Loucy (cell line): Measurements from ENCODE around the gene MGA.

Source experiments
- H2AFZ ChIP-seq: fragments of 200-600 bp; sonication (generic); 2 replicates; pipeline ENCODE4 v1.6.0; 2016; ENCODE audit warnings: antibody characterized with exemption, mild to moderate bottlenecking, low read length, moderate library complexity
- H3F3A ChIP-seq: fragments of 200-600 bp; 2 replicates; pipeline ENCODE4 v1.6.0; 2016; ENCODE audit warnings: antibody characterized with exemption, low read depth, mild to moderate bottlenecking
- H3K27me3 ChIP-seq: fragments of 200-600 bp; sonication (generic); 2 replicates; pipeline ENCODE4 v1.6.1; 2014; ENCODE audit warnings: low read length, mild to moderate bottlenecking; ENCODE audit not compliant: insufficient read depth, poor library complexity, severe bottlenecking
- H3K36me3 ChIP-seq: fragments of 200-600 bp; sonication (generic); 2 replicates; pipeline ENCODE4 v1.6.1; 2016; ENCODE audit warnings: low read length; ENCODE audit not compliant: insufficient read depth
- H3K4me1 ChIP-seq: fragments of 200-600 bp; sonication (generic); 2 replicates; pipeline ENCODE4 v1.5.1; 2014; ENCODE audit warnings: low read length, mild to moderate bottlenecking; ENCODE audit not compliant: insufficient read depth, poor library complexity, severe bottlenecking
- H3K4me2 ChIP-seq: fragments of 200-600 bp; sonication (generic); 2 replicates; pipeline ENCODE4 v1.6.0; 2014; ENCODE audit warnings: antibody characterized with exemption, low read length, low read depth, mild to moderate bottlenecking; ENCODE audit not compliant: poor library complexity, severe bottlenecking
- H3K4me3 ChIP-seq: fragments of 200-600 bp; sonication (generic); 2 replicates; pipeline ENCODE4 v1.5.1; 2014; ENCODE audit warnings: low read length, mild to moderate bottlenecking, mixed read lengths; ENCODE audit not compliant: poor library complexity, severe bottlenecking
- H3K79me2 ChIP-seq: fragments of 200-600 bp; sonication (generic); 2 replicates; pipeline ENCODE4 v1.6.1; 2014; ENCODE audit warnings: low read length; ENCODE audit not compliant: insufficient read depth
- H3K9ac ChIP-seq: fragments of 200-600 bp; sonication (generic); 2 replicates; pipeline ENCODE4 v1.6.0; 2014; ENCODE audit warnings: mild to moderate bottlenecking, low read depth, low read length, moderate library complexity; ENCODE audit not compliant: poor library complexity, severe bottlenecking
- H3K9me2 ChIP-seq: fragments of 200-600 bp; sonication (generic); replicated peaks from 2 replicates; pipeline ENCODE4 v1.6.1; 2016; ENCODE audit warnings: low read depth, low read length, mixed read lengths
- H3K9me3 ChIP-seq: fragments of 200-600 bp; sonication (generic); 2 replicates; pipeline ENCODE4 v1.6.1; 2014; ENCODE audit warnings: mild to moderate bottlenecking, antibody characterized with exemption, low read length, low read depth; ENCODE audit not compliant: insufficient read depth
- H4K20me1 ChIP-seq: fragments of 200-600 bp; sonication (generic); 2 replicates; pipeline ENCODE4 v1.6.0; 2014; ENCODE audit warnings: antibody characterized with exemption, low read length, mild to moderate bottlenecking; ENCODE audit not compliant: insufficient read depth, poor library complexity, severe bottlenecking
- EZH2phosphoT487 ChIP-seq: fragments of 200-600 bp; IDR thresholded peaks from 2 replicates; pipeline ENCODE4 v1.6.1; 2018; ENCODE audit warnings: antibody characterized with exemption, mild to moderate bottlenecking, moderate library complexity, borderline replicate concordance
- TF ChIP-seq, protein P1 (sequence below): fragments of 200-600 bp; sonication (generic); conservative IDR thresholded peaks from 2 replicates; pipeline ENCODE4 v1.5.1; 2014; ENCODE audit warnings: mild to moderate bottlenecking, antibody characterized with exemption, low read length

Gene MGA

DNA sequence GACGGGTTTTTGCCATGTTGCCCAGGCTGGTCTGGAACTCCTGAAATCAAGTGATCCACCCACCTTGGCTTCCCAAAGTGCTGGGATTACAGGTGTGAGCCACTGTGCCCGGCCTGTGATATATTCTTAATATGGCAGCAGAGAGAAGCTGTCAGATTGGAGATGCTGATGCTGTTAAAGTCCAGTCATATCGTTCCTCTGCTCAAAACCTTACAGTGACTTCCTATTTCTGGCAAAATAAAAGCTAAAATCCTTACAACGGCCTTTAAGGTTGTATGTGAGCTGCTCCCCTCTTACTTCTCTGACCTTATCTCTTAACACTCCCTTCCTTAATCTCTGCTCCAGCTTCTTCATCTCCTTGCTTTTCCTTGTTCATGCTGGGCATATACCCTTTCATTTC lies 26.6 kb upstream of the MGA start:
- Histone ChIP-seq H3K4me2 (peak overlapping the region; percentile 40), H3K9ac (no peak overlapping the region), H3K36me3 (no peaks in the 10 kb centered on the region), H3K4me1 (peaks cover 44% of the 10 kb centered on the region), H2AFZ (no peak overlapping the region), H3K9me3 (no peaks in the 10 kb centered on the region), H3K27me3 (no peaks in the 10 kb centered on the region), H4K20me1 (peaks cover 16% of the 10 kb centered on the region), H3K79me2 (peaks cover 94% of the 10 kb centered on the region), H3F3A (no peaks in the 10 kb centered on the region), H3K4me3 (no peak overlapping the region), H3K9me2 (no peaks in the 10 kb centered on the region)
- TF ChIP-seq EZH2phosphoT487 = no peak
- TF ChIP-seq, protein P1, sequence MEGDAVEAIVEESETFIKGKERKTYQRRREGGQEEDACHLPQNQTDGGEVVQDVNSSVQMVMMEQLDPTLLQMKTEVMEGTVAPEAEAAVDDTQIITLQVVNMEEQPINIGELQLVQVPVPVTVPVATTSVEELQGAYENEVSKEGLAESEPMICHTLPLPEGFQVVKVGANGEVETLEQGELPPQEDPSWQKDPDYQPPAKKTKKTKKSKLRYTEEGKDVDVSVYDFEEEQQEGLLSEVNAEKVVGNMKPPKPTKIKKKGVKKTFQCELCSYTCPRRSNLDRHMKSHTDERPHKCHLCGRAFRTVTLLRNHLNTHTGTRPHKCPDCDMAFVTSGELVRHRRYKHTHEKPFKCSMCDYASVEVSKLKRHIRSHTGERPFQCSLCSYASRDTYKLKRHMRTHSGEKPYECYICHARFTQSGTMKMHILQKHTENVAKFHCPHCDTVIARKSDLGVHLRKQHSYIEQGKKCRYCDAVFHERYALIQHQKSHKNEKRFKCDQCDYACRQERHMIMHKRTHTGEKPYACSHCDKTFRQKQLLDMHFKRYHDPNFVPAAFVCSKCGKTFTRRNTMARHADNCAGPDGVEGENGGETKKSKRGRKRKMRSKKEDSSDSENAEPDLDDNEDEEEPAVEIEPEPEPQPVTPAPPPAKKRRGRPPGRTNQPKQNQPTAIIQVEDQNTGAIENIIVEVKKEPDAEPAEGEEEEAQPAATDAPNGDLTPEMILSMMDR = no peak

DNA sequence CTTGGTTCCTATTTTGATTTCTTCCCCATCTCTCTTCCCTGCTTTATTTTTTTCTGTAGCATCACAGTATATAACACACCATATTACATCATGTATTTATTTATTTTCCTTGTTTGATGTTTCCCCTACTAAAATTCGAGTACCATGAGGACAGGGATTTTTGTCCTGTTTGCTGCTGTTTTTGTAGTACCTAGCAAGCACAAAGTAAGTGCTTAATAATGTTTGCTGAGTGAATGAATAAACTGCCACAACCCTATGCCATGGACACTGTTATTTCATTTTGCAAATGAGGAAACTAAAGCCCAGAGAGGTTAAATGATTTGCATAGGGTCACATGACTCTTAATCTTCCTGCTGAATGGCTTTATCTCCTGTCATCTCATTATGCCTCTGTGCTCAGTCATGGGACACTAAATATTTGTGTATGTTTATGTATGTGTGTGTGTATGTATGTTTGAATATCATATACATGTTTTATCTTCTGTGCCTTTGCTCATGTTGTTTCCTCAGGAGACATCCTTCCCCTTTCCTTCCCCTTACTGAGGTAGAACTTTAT lies 26.1 kb upstream of the MGA start:
- no peaks in the 10 kb centered on the region for H3K9me2 ChIP-seq
- H2AFZ ChIP-seq = no peak overlapping the region
- H3K79me2 ChIP-seq = peaks cover 94% of the 10 kb centered on the region
- H3K9ac ChIP-seq = no peak overlapping the region
- H3K4me1 ChIP-seq = peaks cover 41% of the 10 kb centered on the region
- TF ChIP-seq, protein P1 = no peak
- no peak for TF ChIP-seq EZH2phosphoT487
- H3K27me3 ChIP-seq = no peaks in the 10 kb centered on the region
- no peak overlapping the region for H3K4me3 ChIP-seq
- peaks cover 16% of the 10 kb centered on the region for H4K20me1 ChIP-seq
- no peaks in the 10 kb centered on the region for H3K9me3 ChIP-seq
- H3F3A ChIP-seq = no peaks in the 10 kb centered on the region
- peak overlapping the region; percentile 40 for H3K4me2 ChIP-seq
- H3K36me3 ChIP-seq = no peaks in the 10 kb centered on the region

DNA sequence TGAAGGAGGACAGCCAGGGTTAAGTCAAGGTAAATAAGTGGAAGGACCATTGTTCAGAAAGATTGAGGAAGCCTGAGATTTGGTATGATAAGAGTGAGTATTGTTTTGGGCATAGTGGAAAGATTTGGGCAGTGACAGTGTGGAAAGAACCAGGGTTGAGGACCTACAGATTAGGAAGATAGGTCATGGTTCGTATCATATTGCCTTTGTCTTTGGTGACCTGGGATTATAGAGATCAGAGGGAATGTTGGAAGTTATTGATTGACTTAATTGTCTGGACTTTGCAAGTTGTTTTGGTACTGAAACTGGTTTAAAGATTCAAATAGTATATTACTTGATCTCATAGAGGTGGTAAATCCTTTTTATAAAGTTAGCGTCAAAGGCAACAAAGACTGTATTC lies 23.1 kb upstream of the MGA start:
- peaks cover 8% of the 10 kb centered on the region for H4K20me1 ChIP-seq
- H3K4me3 ChIP-seq = no peak overlapping the region
- H3K9me2 ChIP-seq = no peaks in the 10 kb centered on the region
- H3K79me2 ChIP-seq = peaks cover 90% of the 10 kb centered on the region
- H3K36me3 ChIP-seq = no peaks in the 10 kb centered on the region
- no peak for TF ChIP-seq EZH2phosphoT487
- TF ChIP-seq, protein P1 = no peak
- H3K27me3 ChIP-seq = no peaks in the 10 kb centered on the region
- H3K9ac ChIP-seq = no peak overlapping the region
- H3K4me1 ChIP-seq = peaks cover 20% of the 10 kb centered on the region
- H2AFZ ChIP-seq = no peak overlapping the region
- H3K9me3 ChIP-seq = no peaks in the 10 kb centered on the region
- no peak overlapping the region for H3K4me2 ChIP-seq
- no peaks in the 10 kb centered on the region for H3F3A ChIP-seq
